B cell (primary cell): ENCODE results near the gene RUNDC1. TPM values are rescaled to one million over a fixed set of nuclear protein-coding genes. Genes with fewer than 3 reads are reported as not detected.

Experiments used
- ATAC-seq: fragments of 200-7000 bp; cut with Tn5 transposase; one replicate; pipeline ENCODE4 v1.10.0; 2021; ENCODE audit warnings: low read depth, mild to moderate bottlenecking, moderate number of reproducible peaks, moderate library complexity
- CTCF ChIA-PET: fragments of 350-600 bp; sonication (Branson Sonifier 250); formaldehyde crosslinking; loops from one replicate; lab custom pipeline; 2021; ENCODE audit warnings: antibody characterized with exemption, inconsistent platforms; lab: Charles Lee
- POLR2A ChIA-PET: fragments of 350-600 bp; sonication (Branson Sonifier 250); formaldehyde crosslinking; loops from one replicate; lab custom pipeline; 2021; ENCODE audit warnings: antibody characterized with exemption; lab: Charles Lee
- DNase-seq: peaks from one replicate; pipeline ENCODE4 v3.0.0; 2013
- H2AFZ ChIP-seq: 2 replicates; pipeline ENCODE4 v1.6.1; 2012; ENCODE audit warnings: mild to moderate bottlenecking, low read depth, low read length; ENCODE audit not compliant: insufficient read depth, poor library complexity, severe bottlenecking
- H3K27ac ChIP-seq, 2 donors: 1 replicate in 1 of 2; 2 replicates in 1 of 2; pipeline ENCODE4 v1.5.1; 2012 to 2013; ENCODE audit warnings: low read length in 2 of 2, mild to moderate bottlenecking in 2 of 2, moderate library complexity in 1 of 2
- H3K27me3 ChIP-seq, 4 experiments: fragments of 200-600 bp in 1 of 4; sonication (generic) in 1 of 4; replicated peaks in 1 of 4; 1 replicate in 2 of 4; 2 replicates in 2 of 4; pipeline versions ENCODE4 v1.6.1 to v1.7.0; 2013 to 2016; ENCODE audit warnings: low read length in 3 of 4, mild to moderate bottlenecking in 2 of 4, mixed read lengths in 1 of 4, moderate library complexity in 1 of 4; ENCODE audit not compliant: insufficient read depth in 4 of 4, control insufficient read depth in 3 of 4; ENCODE audit errors: control extremely low read depth in 1 of 4
- H3K36me3 ChIP-seq, 2 experiments: replicated peaks in 1 of 2; 1 replicate in 1 of 2; 2 replicates in 1 of 2; pipeline versions ENCODE4 v1.6.1 to v1.7.1; 2013; ENCODE audit warnings: low read length in 1 of 2; ENCODE audit not compliant: insufficient read depth in 2 of 2, control insufficient read depth in 1 of 2; ENCODE audit errors: control extremely low read depth in 1 of 2, extremely low read depth in 1 of 2
- H3K4me1 ChIP-seq, 2 donors: fragments of 200-600 bp in 1 of 2; sonication (generic) in 1 of 2; 1 replicate in 1 of 2; 2 replicates in 1 of 2; pipeline versions ENCODE4 v1.5.1 to v1.6.1; 2013 to 2017; ENCODE audit warnings: low read length in 2 of 2; ENCODE audit not compliant: control insufficient read depth in 2 of 2, insufficient read depth in 2 of 2
- H3K4me2 ChIP-seq: replicated peaks from 2 replicates; pipeline ENCODE3; 2012; ENCODE audit warnings: mild to moderate bottlenecking, low read depth, low read length; ENCODE audit not compliant: poor library complexity, severe bottlenecking
- H3K4me3 ChIP-seq, 5 experiments: fragments of 200-600 bp in 1 of 5; sonication (generic) in 1 of 5; 1 replicate in 3 of 5; 2 replicates in 2 of 5; pipeline versions ENCODE4 v1.5.1 to v1.7.0; 2011 to 2016; ENCODE audit warnings: low read length in 4 of 5, mild to moderate bottlenecking in 4 of 5, low read depth in 2 of 5, control low read depth in 1 of 5, moderate library complexity in 1 of 5; ENCODE audit not compliant: insufficient read depth in 1 of 5; ENCODE audit errors: control extremely low read depth in 1 of 5, extremely low read depth in 1 of 5
- H3K79me2 ChIP-seq: fragments of 200-600 bp; sonication (generic); one replicate; pipeline ENCODE4 v1.6.0; 2016; ENCODE audit warnings: low read length; ENCODE audit not compliant: control insufficient read depth, insufficient read depth
- H3K9ac ChIP-seq: fragments of 200-600 bp; sonication (generic); 2 replicates; pipeline ENCODE4 v1.6.1; 2017; ENCODE audit warnings: mild to moderate bottlenecking, low read length, moderate library complexity
- H3K9me3 ChIP-seq, 3 donors: one replicate each; pipeline versions ENCODE4 v1.6.1 to v1.7.1; 2013; ENCODE audit warnings: low read length in 2 of 3; ENCODE audit not compliant: control insufficient read depth in 2 of 3, insufficient read depth in 1 of 3; ENCODE audit errors: control extremely low read depth in 1 of 3
- H4K20me1 ChIP-seq: 2 replicates; pipeline ENCODE4 v1.6.0; 2012; ENCODE audit warnings: mild to moderate bottlenecking, low read length; ENCODE audit not compliant: insufficient read depth, control insufficient read depth, poor library complexity, severe bottlenecking
- H3K27ac Mint-ChIP-seq: one replicate; pipeline ENCODE4 v1.8.0; 2021; ENCODE audit warnings: mixed read lengths
- H3K27me3 Mint-ChIP-seq: one replicate; pipeline ENCODE4 v1.8.0; 2021; ENCODE audit warnings: mixed read lengths
- H3K4me1 Mint-ChIP-seq: one replicate; pipeline ENCODE4 v1.8.0; 2021; ENCODE audit warnings: mixed read lengths
- H3K4me3 Mint-ChIP-seq: one replicate; pipeline ENCODE4 v1.8.0; 2021; ENCODE audit warnings: mixed read lengths
- H3K9me3 Mint-ChIP-seq: one replicate; pipeline ENCODE4 v1.8.0; 2022; ENCODE audit warnings: mixed read lengths; ENCODE audit not compliant: insufficient read depth
- CTCF ChIP-seq: fragments of 200-600 bp; IDR thresholded peaks from one replicate; pipeline ENCODE4 v1.8.0; 2022; ENCODE audit warnings: antibody characterized with exemption, mild to moderate bottlenecking
- EZH2 ChIP-seq: IDR thresholded peaks from 2 replicates; pipeline ENCODE4 v1.6.1; 2012; ENCODE audit warnings: borderline replicate concordance, low read depth, mild to moderate bottlenecking, moderate library complexity, low read length; ENCODE audit not compliant: insufficient read depth, poor library complexity, severe bottlenecking
- WGBS: methylation state at CpG from one replicate; pipeline ENCODE4 v1.1.5; 2013; ENCODE audit warnings: missing lambda C conversion rate; ENCODE audit not compliant: insufficient coverage; 5-methylcytosine and 5-hydroxymethylcytosine counted together
- intact Hi-C: fragments of 100-400 bp; cut with micrococcal nuclease; formaldehyde crosslinking; loops from one replicate; pipeline ENCODE4 v1.10.0; 2022
- polyA plus RNA-seq: library from polyadenylated mRNA; depleted of rRNA; stranded (reverse); fragments of >200 nt; gene quantifications from 2 replicates; pipeline ENCODE4 v1.2.3, GENCODE V29; 2012
- total RNA-seq, 2 donors: library from RNA; stranded (reverse); fragments of 120-200 nt in 1 of 2; gene quantifications; 1 replicate in 1 of 2; 2 replicates in 1 of 2; pipeline versions ENCODE4 v1.2.3 to v1.2.4, GENCODE V29; 2013 to 2022

RUNDC1 gene
- total and polyA plus RNA-seq, 2 donors (not counting 1 experiment from before 2014, with no cell fraction given): 14.6 to 43.7 TPM

- Mint-ChIP-seq H3K27ac (peak overlapping the region; percentile 20), H3K27me3 (no peaks in the 10 kb centered on the region), H3K4me1 (no peaks in the 10 kb centered on the region), H3K9me3 (no peaks in the 10 kb centered on the region), H3K4me3 (no peak overlapping the region)
- ATAC-seq (no peak), DNase-seq (no peak)
- H3K9ac ChIP-seq: no peak overlapping the region
- no peaks in the 10 kb centered on the region for H3K9me3 ChIP-seq
- H3K4me2 ChIP-seq: no peak overlapping the region
- no peak overlapping the region for H3K27ac ChIP-seq
- H4K20me1 ChIP-seq: no peaks in the 10 kb centered on the region
- intact Hi-C loops: no loop called here
- no peak overlapping the region for H2AFZ ChIP-seq
- WGBS: no CpG with 5 or more reads among the region's 1 CpG
- TF ChIP-seq CTCF: no peak
- no peak for TF ChIP-seq EZH2
- no peaks in the 10 kb centered on the region for H3K79me2 ChIP-seq
- H3K4me1 ChIP-seq: no peaks in the 10 kb centered on the region
- peaks cover 2 to 67% of the 10 kb centered on the region in 2 experiments for H3K36me3 ChIP-seq
- ChIA-PET POLR2A (no interaction called here), CTCF (no interaction called here)
- H3K4me3 ChIP-seq: no peak overlapping the region
- H3K27me3 ChIP-seq: no peaks in the 10 kb centered on the region
Observed at GRCh38 chr17:42953669-42954068, 26.7 kb upstream of the RUNDC1 start.

- CTCF ChIA-PET: interaction anchor here (0.7 to 3.5 kb wide), 3 partner anchors 20 to 187 kb away, joined by 3 to 16 read pairs (median 3); partner anchors contain the start of gene RPL27
- H3K4me3 ChIP-seq: peak within 1 kb of the TSS; percentile 56 to 97 (median 83)
- no peaks in the 10 kb centered on the region for H3K27me3 Mint-ChIP-seq
- no peaks in the 10 kb centered on the region for H4K20me1 ChIP-seq
- H3K9me3 Mint-ChIP-seq: no peaks in the 10 kb centered on the region
- H3K79me2 ChIP-seq: peaks cover 3% of the 10 kb centered on the region
- intact Hi-C loops: loop anchor here (1.0 kb wide), 2 partner anchors 16 to 34 kb away; partner anchors contain the start of genes PTGES3L, RPL27 and RUNDC1
- 0% methylated on average over 31 of the region's 43 CpGs for WGBS
- ATAC-seq (peak; percentile 97), DNase-seq (peak; percentile 95)
- no peaks in the 10 kb centered on the region for H3K27me3 ChIP-seq
- peak within 1 kb of the TSS; percentile 84 for H3K4me2 ChIP-seq
- H3K27ac ChIP-seq: peak within 1 kb of the TSS; percentile 63 to 88
- H3K9me3 ChIP-seq: no peaks in the 10 kb centered on the region
- peak within 1 kb of the TSS; percentile 86 for H2AFZ ChIP-seq
- H3K27ac Mint-ChIP-seq: peak within 1 kb of the TSS; percentile 90
- H3K4me1 ChIP-seq: peaks cover 8 to 14% of the 10 kb centered on the region in 2 donors
- peaks cover 17% of the 10 kb centered on the region for H3K4me1 Mint-ChIP-seq
- H3K9ac ChIP-seq: peak within 1 kb of the TSS; percentile 77
- TF ChIP-seq CTCF (no peak), EZH2 (no peak)
- peaks cover 0 to 20% of the 10 kb centered on the region in 2 experiments for H3K36me3 ChIP-seq
- POLR2A ChIA-PET: interaction anchor here (0.6 to 0.9 kb wide), 4 partner anchors 13 to 131 kb away, joined by 3 to 15 read pairs (median 4); partner anchors contain the start of gene RPL27
- peak within 1 kb of the TSS; percentile 89 for H3K4me3 Mint-ChIP-seq
Observed at GRCh38 chr17:42964161-42964932, 16.0 kb upstream of the RUNDC1 start, which contains the start of gene AARSD1. TSS of gene AARSD1 (minus strand) at chr17:42964454. CDS start at chr17:42964440, 14 bp downstream.
